A549 treated with AZD9567 at 1 μM for 4 hours (cell line): Measurements from ENCODE around the gene ERC1. TPM values are rescaled to one million over a fixed set of nuclear protein-coding genes. Genes with fewer than 3 reads are reported as not detected.

Experiments
- total RNA-seq: library from RNA; stranded (reverse); fragments of 200-300 nt; extraction: Qiagen RNA extraction; gene quantifications from 5 replicates; pipeline ENCODE4 v1.2.3, GENCODE V29; 2022; ENCODE audit not compliant: insufficient read depth

Gene ERC1
- total RNA-seq, result 12.5 to 15.0 TPM (median 14.1 TPM) in 5 replicates

GRCh38 chr12:990661-991349 lies at the start of gene ERC1:
Gene ERC1, plus strand, starts transcription at chr12:991223. Its CDS starts 36,681 bp downstream, at chr12:1027904.

GRCh38 chr12:949453-950191 lies 41.4 kb upstream of the ERC1 start, which contains the start of gene RAD52:
Gene RAD52, minus strand, starts transcription at chr12:949694. Its CDS starts 16,636 bp downstream, at chr12:933058.

Other genes starting within 250 kb of the ERC1 start
- gene WNK1, start 238.6 kb upstream of the ERC1 start, total RNA-seq, result 78.9 to 102 TPM (median 92.7 TPM) in 5 replicates
- gene RAD52, start 41.5 kb upstream of the ERC1 start, total RNA-seq, result 9.0 to 17.2 TPM (median 9.8 TPM) in 5 replicates